Mesenchymal stem cell (in vitro differentiated cells and primary cell): ENCODE measurements around the gene CBLN4. TPM values are rescaled to one million over a fixed set of nuclear protein-coding genes. Genes with fewer than 3 reads are reported as not detected.

Experiments used
- DNase-seq: peaks from one replicate; pipeline ENCODE4 v3.0.0-alpha.2; 2013
- H2AFZ ChIP-seq: one replicate; pipeline ENCODE4 v1.6.1; 2013; ENCODE audit warnings: low read depth, mild to moderate bottlenecking, control low read depth, inconsistent platforms, low read length, moderate library complexity
- H2AK5ac ChIP-seq: 2 replicates; pipeline ENCODE4 v1.6.1; 2013; ENCODE audit warnings: low read length, moderate library complexity, mild to moderate bottlenecking, inconsistent platforms; ENCODE audit not compliant: severe bottlenecking
- H2BK120ac ChIP-seq: one replicate; pipeline ENCODE4 v1.6.1; 2013; ENCODE audit warnings: low read depth, mild to moderate bottlenecking, inconsistent platforms, low read length, moderate library complexity
- H2BK12ac ChIP-seq, 2 experiments: one replicate each; pipeline ENCODE4 v1.6.1; 2013; ENCODE audit warnings: inconsistent platforms in 2 of 2, low read length in 2 of 2, mild to moderate bottlenecking in 2 of 2, moderate library complexity in 2 of 2, control low read depth in 1 of 2
- H2BK15ac ChIP-seq: one replicate; pipeline ENCODE4 v1.6.1; 2013; ENCODE audit warnings: mild to moderate bottlenecking, low read depth, inconsistent platforms; ENCODE audit not compliant: poor library complexity, severe bottlenecking
- H2BK5ac ChIP-seq: 2 replicates; pipeline ENCODE4 v1.6.1; 2013; ENCODE audit warnings: low read depth, mild to moderate bottlenecking, low read length, control low read depth, inconsistent platforms; ENCODE audit not compliant: poor library complexity, severe bottlenecking
- H3K14ac ChIP-seq, 2 experiments: one replicate each; pipeline ENCODE4 v1.6.1; 2013; ENCODE audit warnings: inconsistent platforms in 2 of 2, low read length in 2 of 2, control low read depth in 1 of 2, mild to moderate bottlenecking in 1 of 2, moderate library complexity in 1 of 2
- H3K18ac ChIP-seq, 2 experiments: one replicate each; pipeline ENCODE4 v1.6.1; 2013; ENCODE audit warnings: inconsistent platforms in 2 of 2, low read length in 2 of 2, control low read depth in 1 of 2, low read depth in 1 of 2, mild to moderate bottlenecking in 1 of 2
- H3K23ac ChIP-seq, 2 experiments: one replicate each; pipeline ENCODE4 v1.6.1; 2013; ENCODE audit warnings: inconsistent platforms in 2 of 2, low read length in 2 of 2, mild to moderate bottlenecking in 2 of 2, moderate library complexity in 2 of 2, control low read depth in 1 of 2
- H3K27ac ChIP-seq: 2 replicates; pipeline ENCODE4 v1.5.1; 2013; ENCODE audit warnings: mild to moderate bottlenecking, moderate library complexity, low read length, control low read depth, inconsistent platforms; ENCODE audit not compliant: poor library complexity, severe bottlenecking
- H3K27me3 ChIP-seq, 2 experiments: 2 replicates each; pipeline versions ENCODE4 v1.6.1 to v1.7.0; 2013; ENCODE audit warnings: low read length in 2 of 2, mild to moderate bottlenecking in 2 of 2, moderate library complexity in 2 of 2, control low read depth in 1 of 2, inconsistent platforms in 1 of 2; ENCODE audit not compliant: control insufficient read depth in 1 of 2, insufficient read depth in 1 of 2
- H3K36me3 ChIP-seq, 2 experiments: 2 replicates each; pipeline versions ENCODE4 v1.6.1 to v1.7.0; 2013; ENCODE audit warnings: low read length in 2 of 2, control low read depth in 1 of 2, inconsistent platforms in 1 of 2, low read depth in 1 of 2, mild to moderate bottlenecking in 1 of 2; ENCODE audit not compliant: insufficient read depth in 2 of 2, control insufficient read depth in 1 of 2
- H3K4ac ChIP-seq, 2 experiments: one replicate each; pipeline ENCODE4 v1.6.1; 2013; ENCODE audit warnings: inconsistent platforms in 2 of 2, low read length in 2 of 2, mild to moderate bottlenecking in 2 of 2, moderate library complexity in 2 of 2, control low read depth in 1 of 2, low read depth in 1 of 2
- H3K4me1 ChIP-seq: 2 replicates; pipeline ENCODE4 v1.6.1; 2013; ENCODE audit warnings: low read depth, low read length, control low read depth; ENCODE audit not compliant: control insufficient read depth, insufficient read depth
- H3K4me2 ChIP-seq: 2 replicates; pipeline ENCODE4 v1.6.1; 2013; ENCODE audit warnings: low read length, mild to moderate bottlenecking, inconsistent platforms; ENCODE audit not compliant: poor library complexity, severe bottlenecking
- H3K4me3 ChIP-seq, 2 experiments: 2 replicates each; pipeline versions ENCODE4 v1.5.1 to v1.7.0; 2013; ENCODE audit warnings: low read length in 2 of 2, mild to moderate bottlenecking in 2 of 2, control low read depth in 1 of 2, low read depth in 1 of 2; ENCODE audit not compliant: insufficient read depth in 1 of 2
- H3K79me1 ChIP-seq: replicated peaks from 2 replicates; pipeline ENCODE4 v1.6.1; 2013; ENCODE audit warnings: mild to moderate bottlenecking, control low read depth, low read length, inconsistent platforms; ENCODE audit not compliant: poor library complexity, severe bottlenecking
- H3K9ac ChIP-seq: 2 replicates; pipeline ENCODE4 v1.7.0; 2013; ENCODE audit warnings: mild to moderate bottlenecking, low read length, moderate library complexity
- H3K9me3 ChIP-seq: 2 replicates; pipeline ENCODE4 v1.7.0; 2013; ENCODE audit warnings: mild to moderate bottlenecking, low read length; ENCODE audit not compliant: control insufficient read depth
- H4K8ac ChIP-seq: one replicate; pipeline ENCODE4 v1.6.1; 2013; ENCODE audit warnings: inconsistent platforms, mild to moderate bottlenecking, low read length, moderate library complexity
- H4K91ac ChIP-seq: one replicate; pipeline ENCODE4 v1.6.1; 2013; ENCODE audit warnings: mild to moderate bottlenecking, low read length, inconsistent platforms
- WGBS: methylation state at CpG from one replicate; pipeline ENCODE4 v1.1.7; 2013; ENCODE audit warnings: mixed read lengths; 5-methylcytosine and 5-hydroxymethylcytosine counted together
- polyA plus RNA-seq, 2 experiments: library from polyadenylated mRNA; stranded (reverse); fragments of 200-250 nt; gene quantifications; one replicate each; pipeline ENCODE4 v1.2.3, GENCODE V29; 2013

Gene CBLN4
- polyA plus RNA-seq (2013, experiment 1 of 2) = not detected
- not detected for polyA plus RNA-seq (2013, experiment 2 of 2)

DNA sequence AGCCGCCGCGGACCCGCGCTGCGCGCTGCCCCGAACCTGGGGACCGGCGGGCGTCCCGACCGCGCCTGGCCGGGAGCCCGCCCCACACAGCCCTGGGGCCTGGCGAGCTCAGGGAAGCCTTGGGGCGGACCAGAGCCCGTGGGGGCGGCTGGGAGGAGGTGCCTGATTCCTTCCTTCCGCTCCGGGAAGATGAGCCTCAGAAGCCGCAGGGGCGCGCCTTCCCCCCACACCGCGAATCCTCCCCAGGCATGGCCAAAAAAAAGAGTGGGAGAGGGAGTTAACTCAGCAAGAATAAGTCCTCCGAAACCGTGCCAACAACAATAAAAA lies at the start of gene CBLN4:
Gene CBLN4 (minus strand): TSS at position 131 of the 327 bp plus-strand sequence. CDS start 1,348 bp downstream, outside the sequence.
- Histone ChIP-seq H3K27ac (no peak within 1 kb of the TSS), H3K4me1 (no peaks in the 10 kb centered on the region), H4K8ac (no peak within 1 kb of the TSS), H3K4me2 (no peak within 1 kb of the TSS), H2AK5ac (no peak within 1 kb of the TSS), H2BK120ac (no peak within 1 kb of the TSS), H3K27me3 (peaks cover 0 to 33% of the 10 kb centered on the region in 2 experiments), H3K4me3 (no peak within 1 kb of the TSS), H2AFZ (no peak within 1 kb of the TSS), H3K79me1 (no peaks in the 10 kb centered on the region), H3K4ac (no peak within 1 kb of the TSS), H3K9ac (no peak within 1 kb of the TSS), H2BK12ac (no peak within 1 kb of the TSS), H3K14ac (no peak within 1 kb of the TSS), H3K18ac (no peak within 1 kb of the TSS), H2BK5ac (no peak within 1 kb of the TSS), H4K91ac (no peak within 1 kb of the TSS), H3K9me3 (peaks cover 2% of the 10 kb centered on the region), H3K23ac (no peak within 1 kb of the TSS), H3K36me3 (no peaks in the 10 kb centered on the region), H2BK15ac (no peak within 1 kb of the TSS)
- no peak for DNase-seq
- 94% methylated on average over 21 of the region's 29 CpGs for WGBS

DNA sequence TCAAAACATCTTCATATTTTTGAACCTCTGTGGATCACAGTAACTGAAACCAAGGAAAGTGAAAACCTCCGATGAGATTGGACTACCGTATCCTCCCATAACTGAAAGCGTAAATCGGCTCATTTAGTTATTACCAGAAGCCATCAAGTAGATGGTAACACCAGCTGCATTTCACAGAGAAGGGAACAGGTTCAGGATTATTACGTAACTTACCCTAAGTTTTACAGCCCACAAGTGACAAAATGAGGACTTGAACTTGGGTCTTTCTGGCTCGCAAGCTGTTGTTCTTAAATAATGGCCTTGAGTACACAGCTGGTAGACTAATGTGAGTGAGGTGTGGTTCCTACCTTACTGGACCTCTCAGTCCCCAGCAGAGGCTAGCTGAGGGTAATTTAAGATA lies 37.9 kb upstream of the CBLN4 start:
- no peak for DNase-seq
- H3K9me3 ChIP-seq = peaks cover 22% of the 10 kb centered on the region
- no peak overlapping the region for H2BK12ac ChIP-seq
- H2AFZ ChIP-seq = no peak overlapping the region
- H3K14ac ChIP-seq = no peak overlapping the region
- no peak overlapping the region for H3K27ac ChIP-seq
- no peaks in the 10 kb centered on the region for H3K36me3 ChIP-seq
- 74% methylated on average over 5 of the region's 6 CpGs for WGBS
- H3K4me3 ChIP-seq = no peak overlapping the region
- no peak overlapping the region for H4K8ac ChIP-seq
- no peak overlapping the region for H3K4me2 ChIP-seq
- H3K79me1 ChIP-seq = no peaks in the 10 kb centered on the region
- no peak overlapping the region for H3K9ac ChIP-seq
- H3K4me1 ChIP-seq = no peaks in the 10 kb centered on the region
- H3K23ac ChIP-seq = no peak overlapping the region
- H3K18ac ChIP-seq = no peak overlapping the region
- H3K4ac ChIP-seq = no peak overlapping the region
- no peak overlapping the region for H2BK15ac ChIP-seq
- no peak overlapping the region for H2BK120ac ChIP-seq
- no peak overlapping the region for H2AK5ac ChIP-seq
- no peaks in the 10 kb centered on the region for H3K27me3 ChIP-seq
- no peak overlapping the region for H4K91ac ChIP-seq
- no peak overlapping the region for H2BK5ac ChIP-seq

DNA sequence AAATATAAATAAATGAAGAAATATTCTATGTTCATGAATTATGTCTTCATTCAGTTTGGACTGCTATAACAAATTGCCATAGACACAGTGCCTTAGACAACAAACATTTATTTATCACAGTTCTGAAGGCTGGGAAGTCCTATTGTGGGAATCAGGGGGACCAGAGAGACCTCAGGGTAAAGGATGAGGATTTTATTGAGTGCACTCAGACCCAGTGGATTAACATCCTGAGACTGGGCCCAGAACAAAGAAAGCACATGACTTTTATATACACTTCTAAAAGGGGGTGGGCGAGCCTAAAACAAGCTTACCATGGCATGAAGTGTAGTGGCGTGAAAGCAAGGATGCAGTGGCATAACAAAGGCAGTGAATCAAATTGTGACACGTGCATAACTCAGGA lies 26.9 kb upstream of the CBLN4 start:
- H3K27me3 ChIP-seq = no peaks in the 10 kb centered on the region
- H3K79me1 ChIP-seq = no peaks in the 10 kb centered on the region

DNA sequence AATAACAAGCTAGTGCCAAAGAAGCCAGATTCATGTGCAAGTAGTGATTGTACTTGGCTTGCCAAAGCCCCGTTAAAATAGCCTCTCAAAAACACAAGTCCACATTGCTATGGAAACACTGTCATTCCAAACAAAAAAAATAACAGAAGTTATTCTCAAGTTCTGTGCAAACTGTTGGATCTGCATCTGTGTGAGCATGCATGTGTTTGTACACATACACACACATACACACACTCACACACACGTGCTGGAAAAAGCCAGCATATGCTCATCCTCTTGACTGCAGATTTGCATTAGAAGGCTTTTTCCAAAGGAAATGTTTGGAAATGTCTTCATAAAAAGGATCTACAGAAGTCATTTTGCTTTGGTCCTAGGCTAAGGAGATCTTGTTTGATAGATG lies 13.4 kb upstream of the CBLN4 start:
- 53% methylated on average over 2 of the region's 2 CpGs for WGBS
- Histone ChIP-seq H3K79me1 (no peaks in the 10 kb centered on the region), H3K27ac (no peak overlapping the region), H3K36me3 (no peaks in the 10 kb centered on the region), H3K9ac (no peak overlapping the region), H3K23ac (no peak overlapping the region), H3K18ac (no peak overlapping the region), H2AFZ (no peak overlapping the region), H2BK12ac (no peak overlapping the region), H3K9me3 (peaks cover 7% of the 10 kb centered on the region), H3K14ac (no peak overlapping the region), H2BK15ac (no peak overlapping the region), H3K4me3 (no peak overlapping the region), H2AK5ac (no peak overlapping the region), H4K8ac (no peak overlapping the region), H3K27me3 (no peaks in the 10 kb centered on the region), H3K4me2 (no peak overlapping the region), H4K91ac (no peak overlapping the region), H3K4ac (no peak overlapping the region), H2BK5ac (no peak overlapping the region), H3K4me1 (no peaks in the 10 kb centered on the region), H2BK120ac (no peak overlapping the region)
- DNase-seq = no peak

More for the DNA sequence above, 26.9 kb upstream of the CBLN4 start:
- Histone ChIP-seq H3K18ac (no peak overlapping the region), H3K4me3 (no peak overlapping the region), H2BK5ac (no peak overlapping the region), H3K4me2 (no peak overlapping the region), H4K91ac (no peak overlapping the region), H4K8ac (no peak overlapping the region), H2BK120ac (no peak overlapping the region), H3K23ac (no peak overlapping the region), H2AK5ac (no peak overlapping the region), H3K27ac (no peak overlapping the region), H3K4ac (no peak overlapping the region), H2BK15ac (no peak overlapping the region), H3K4me1 (no peaks in the 10 kb centered on the region), H3K9ac (no peak overlapping the region), H3K36me3 (no peaks in the 10 kb centered on the region), H2AFZ (no peak overlapping the region), H3K14ac (no peak overlapping the region), H2BK12ac (no peak overlapping the region), H3K9me3 (peaks cover 64% of the 10 kb centered on the region)
- no peak for DNase-seq
- WGBS = 32% methylated on average over 3 of the region's 3 CpGs
